Measurements from ENCODE around the gene FNDC3B.

DNA sequence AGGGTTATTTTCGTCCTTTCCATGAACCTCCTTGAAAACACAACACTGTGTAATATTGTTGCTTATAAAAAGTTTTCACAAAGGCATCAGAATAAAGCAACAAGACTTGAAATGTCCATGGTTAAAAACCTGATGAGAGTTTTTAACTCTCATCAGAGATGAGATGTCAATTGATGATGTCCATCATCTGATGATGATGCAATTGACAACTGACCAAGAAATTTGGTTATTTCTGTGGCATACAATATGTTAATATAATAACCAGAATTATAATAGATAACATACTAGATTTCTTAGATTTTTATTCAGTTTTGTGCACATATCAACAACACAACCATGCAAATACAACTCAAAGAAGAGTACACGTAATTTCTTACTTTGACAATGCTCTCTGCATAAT is 15.5 kb upstream of the FNDC3B start:
- TF ChIP-seq, protein P1, sequence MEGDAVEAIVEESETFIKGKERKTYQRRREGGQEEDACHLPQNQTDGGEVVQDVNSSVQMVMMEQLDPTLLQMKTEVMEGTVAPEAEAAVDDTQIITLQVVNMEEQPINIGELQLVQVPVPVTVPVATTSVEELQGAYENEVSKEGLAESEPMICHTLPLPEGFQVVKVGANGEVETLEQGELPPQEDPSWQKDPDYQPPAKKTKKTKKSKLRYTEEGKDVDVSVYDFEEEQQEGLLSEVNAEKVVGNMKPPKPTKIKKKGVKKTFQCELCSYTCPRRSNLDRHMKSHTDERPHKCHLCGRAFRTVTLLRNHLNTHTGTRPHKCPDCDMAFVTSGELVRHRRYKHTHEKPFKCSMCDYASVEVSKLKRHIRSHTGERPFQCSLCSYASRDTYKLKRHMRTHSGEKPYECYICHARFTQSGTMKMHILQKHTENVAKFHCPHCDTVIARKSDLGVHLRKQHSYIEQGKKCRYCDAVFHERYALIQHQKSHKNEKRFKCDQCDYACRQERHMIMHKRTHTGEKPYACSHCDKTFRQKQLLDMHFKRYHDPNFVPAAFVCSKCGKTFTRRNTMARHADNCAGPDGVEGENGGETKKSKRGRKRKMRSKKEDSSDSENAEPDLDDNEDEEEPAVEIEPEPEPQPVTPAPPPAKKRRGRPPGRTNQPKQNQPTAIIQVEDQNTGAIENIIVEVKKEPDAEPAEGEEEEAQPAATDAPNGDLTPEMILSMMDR (IDR thresholded peaks at IDR 0.05; ENCODE audit: low read depth, low read length) = no peak
- TF ChIP-seq EZH2phosphoT487 (IDR thresholded peaks at IDR 0.05; ENCODE audit: low read depth) = no peak

Data from OCI-LY3 (cell line).